Immature natural killer cell (primary cell): ENCODE data around the gene OLFM4. TPM values are rescaled to one million over a fixed set of nuclear protein-coding genes. Genes with fewer than 3 reads are reported as not detected.
"Not testable (repeated sequence)": the region's sequence is repeated elsewhere in the genome, so short reads cannot be mapped to it uniquely, and the experiment has no call there.

Experiments used
- DNase-seq, 3 donors: peaks; one replicate each; pipeline ENCODE4 v3.0.0; 2022; ENCODE audit warnings: mixed read lengths in 1 of 3
- H3K27ac Mint-ChIP-seq, 6 donors: one replicate each; pipeline ENCODE4 v1.8.0; 2020; ENCODE audit warnings: mixed read lengths in 6 of 6, mild to moderate bottlenecking in 5 of 6, inconsistent platforms in 4 of 6, moderate library complexity in 3 of 6
- H3K27me3 Mint-ChIP-seq, 3 donors: one replicate each; pipeline ENCODE4 v1.8.0; 2020 to 2021; ENCODE audit warnings: low read depth in 3 of 3, mild to moderate bottlenecking in 3 of 3, mixed read lengths in 3 of 3, moderate library complexity in 3 of 3, inconsistent platforms in 1 of 3
- H3K36me3 Mint-ChIP-seq, 3 donors: one replicate each; pipeline ENCODE4 v1.8.0; 2020; ENCODE audit warnings: mixed read lengths in 3 of 3, inconsistent platforms in 2 of 3, mild to moderate bottlenecking in 2 of 3
- H3K4me1 Mint-ChIP-seq, 2 donors: one replicate each; pipeline ENCODE4 v1.8.0; 2020; ENCODE audit warnings: inconsistent platforms in 2 of 2, mild to moderate bottlenecking in 2 of 2, mixed read lengths in 2 of 2, moderate library complexity in 1 of 2
- H3K4me3 Mint-ChIP-seq, 5 donors: one replicate each; pipeline ENCODE4 v1.8.0; 2020; ENCODE audit warnings: mild to moderate bottlenecking in 5 of 5, mixed read lengths in 5 of 5, inconsistent platforms in 3 of 5, moderate library complexity in 3 of 5
- H3K9me3 Mint-ChIP-seq, 6 donors: one replicate each; pipeline ENCODE4 v1.8.0; 2020; ENCODE audit warnings: mild to moderate bottlenecking in 6 of 6, mixed read lengths in 6 of 6, inconsistent platforms in 4 of 6, moderate library complexity in 3 of 6
- polyA plus RNA-seq, 3 donors: library from polyadenylated mRNA; unstranded; fragments of 300-500 nt; fragmentation: Illumina TruSeq; gene quantifications; one replicate each; pipeline ENCODE4 v1.2.3, GENCODE V29; 2021

OLFM4 gene
- polyA plus RNA-seq, 3 donors from 2014 or later = not detected

- no peak overlapping the region for H3K4me3 Mint-ChIP-seq
- H3K9me3 Mint-ChIP-seq = no peaks in the 10 kb centered on the region
- no peak for DNase-seq
- H3K36me3 Mint-ChIP-seq = no peaks in the 10 kb centered on the region
- H3K27ac Mint-ChIP-seq = peak overlapping the region in 2 of 6 donors; percentile 3 to 34
- H3K4me1 Mint-ChIP-seq = peaks cover 33 to 38% of the 10 kb centered on the region in 2 donors
- H3K27me3 Mint-ChIP-seq = peaks cover 0 to 4% (median 2%) of the 10 kb centered on the region in 3 donors
Observed at GRCh38 chr13:53001444-53002225, 27.0 kb upstream of the OLFM4 start.

- Mint-ChIP-seq H3K27ac (no peak overlapping the region), H3K36me3 (peaks cover 0 to 4% (median 0%) of the 10 kb centered on the region in 3 donors), H3K4me1 (peaks cover 15 to 20% of the 10 kb centered on the region in 2 donors), H3K9me3 (no peaks in the 10 kb centered on the region), H3K27me3 (peaks cover 0 to 6% (median 6%) of the 10 kb centered on the region in 3 donors), H3K4me3 (no peak overlapping the region)
- no peak for DNase-seq
Observed at GRCh38 chr13:53004573-53004972, 24.0 kb upstream of the OLFM4 start.

GRCh38 chr13:53005626-53006025, 23.0 kb upstream of the OLFM4 start:
- DNase-seq = no peak
- Mint-ChIP-seq H3K9me3 (no peaks in the 10 kb centered on the region), H3K36me3 (peaks cover 0 to 4% (median 0%) of the 10 kb centered on the region in 3 donors), H3K27me3 (peaks cover 0 to 6% (median 6%) of the 10 kb centered on the region in 3 donors), H3K27ac (no peak overlapping the region), H3K4me1 (peaks cover 7 to 11% of the 10 kb centered on the region in 2 donors), H3K4me3 (no peak overlapping the region)

- Mint-ChIP-seq H3K27me3 (peaks cover 0 to 6% (median 6%) of the 10 kb centered on the region in 3 donors), H3K4me1 (peaks cover 7 to 11% of the 10 kb centered on the region in 2 donors), H3K9me3 (no peaks in the 10 kb centered on the region), H3K36me3 (peaks cover 0 to 4% (median 0%) of the 10 kb centered on the region in 3 donors), H3K4me3 (no peak overlapping the region), H3K27ac (peak overlapping the region in 1 of 6 donors; percentile 64)
- DNase-seq = no peak
Observed at GRCh38 chr13:53007872-53008271, 20.7 kb upstream of the OLFM4 start.

GRCh38 chr13:53010374-53011105, 18.1 kb upstream of the OLFM4 start:
- Mint-ChIP-seq H3K4me3 (no peak overlapping the region), H3K4me1 (peaks cover 7 to 11% of the 10 kb centered on the region in 2 donors), H3K36me3 (peaks cover 0 to 4% (median 0%) of the 10 kb centered on the region in 3 donors), H3K9me3 (no peaks in the 10 kb centered on the region), H3K27me3 (peaks cover 0 to 10% (median 7%) of the 10 kb centered on the region in 3 donors), H3K27ac (no peak overlapping the region)
- no peak for DNase-seq

GRCh38 chr13:53012707-53013106, 15.9 kb upstream of the OLFM4 start:
- Mint-ChIP-seq H3K36me3 (peaks cover 0 to 2% (median 0%) of the 10 kb centered on the region in 3 donors), H3K4me1 (peaks cover 5 to 7% of the 10 kb centered on the region in 2 donors), H3K27ac (no peak overlapping the region), H3K9me3 (no peaks in the 10 kb centered on the region), H3K27me3 (peaks cover 0 to 7% (median 5%) of the 10 kb centered on the region in 3 donors), H3K4me3 (no peak overlapping the region)
- DNase-seq = no peak

- Mint-ChIP-seq H3K4me1 (peaks cover under 1 to 3% of the 10 kb centered on the region in 2 donors), H3K36me3 (no peaks in the 10 kb centered on the region), H3K4me3 (no peak overlapping the region), H3K27me3 (peaks cover 0 to 5% (median 5%) of the 10 kb centered on the region in 3 donors), H3K9me3 (no peaks in the 10 kb centered on the region), H3K27ac (no peak overlapping the region)
- no peak for DNase-seq
Observed at GRCh38 chr13:53013113-53013512, 15.5 kb upstream of the OLFM4 start.

GRCh38 chr13:53014018-53014417, 14.6 kb upstream of the OLFM4 start:
- not testable (repeated sequence) for DNase-seq, H3K4me1 Mint-ChIP-seq, H3K27me3 Mint-ChIP-seq, H3K4me3 Mint-ChIP-seq, H3K27ac Mint-ChIP-seq, H3K36me3 Mint-ChIP-seq, H3K9me3 Mint-ChIP-seq

- Mint-ChIP-seq H3K27ac (no peak overlapping the region), H3K36me3 (no peaks in the 10 kb centered on the region), H3K9me3 (no peaks in the 10 kb centered on the region), H3K4me3 (no peak overlapping the region), H3K4me1 (no peaks in the 10 kb centered on the region), H3K27me3 (peaks cover 0 to 3% (median 3%) of the 10 kb centered on the region in 3 donors)
- no peak for DNase-seq
Observed at GRCh38 chr13:53014495-53015443, 13.8 kb upstream of the OLFM4 start.

GRCh38 chr13:53015971-53016370, 12.6 kb upstream of the OLFM4 start:
- no peak overlapping the region for H3K4me3 Mint-ChIP-seq
- peak overlapping the region in 1 of 6 donors; percentile 22 for H3K27ac Mint-ChIP-seq

GRCh38 chr13:53017433-53017970, 11.1 kb upstream of the OLFM4 start:
- H3K27ac Mint-ChIP-seq = no peak overlapping the region
- H3K4me1 Mint-ChIP-seq = no peaks in the 10 kb centered on the region
- H3K36me3 Mint-ChIP-seq = no peaks in the 10 kb centered on the region
- peaks cover 0 to 3% (median 3%) of the 10 kb centered on the region in 3 donors for H3K27me3 Mint-ChIP-seq
- H3K4me3 Mint-ChIP-seq = no peak overlapping the region
- no peak for DNase-seq
- no peaks in the 10 kb centered on the region for H3K9me3 Mint-ChIP-seq

More at GRCh38 chr13:53015971-53016370, 12.6 kb upstream of the OLFM4 start:
- DNase-seq = no peak
- no peaks in the 10 kb centered on the region for H3K36me3 Mint-ChIP-seq
- H3K9me3 Mint-ChIP-seq = no peaks in the 10 kb centered on the region
- peaks cover 0 to 3% (median 3%) of the 10 kb centered on the region in 3 donors for H3K27me3 Mint-ChIP-seq
- H3K4me1 Mint-ChIP-seq = no peaks in the 10 kb centered on the region

- peaks cover 0 to 5% (median 1%) of the 10 kb centered on the region in 3 donors for H3K27me3 Mint-ChIP-seq
- DNase-seq = no peak
- no peaks in the 10 kb centered on the region for H3K36me3 Mint-ChIP-seq
- H3K4me1 Mint-ChIP-seq = no peaks in the 10 kb centered on the region
- no peaks in the 10 kb centered on the region for H3K9me3 Mint-ChIP-seq
- no peak overlapping the region for H3K27ac Mint-ChIP-seq
- H3K4me3 Mint-ChIP-seq = no peak overlapping the region
Observed at GRCh38 chr13:53018690-53019647, 9.6 kb upstream of the OLFM4 start.
